GM18520 (cell line): Measurements from ENCODE around the gene SMYD2.

ENCODE experiments used
- ATAC-seq: cut with Tn5 transposase; IDR thresholded peaks from one replicate; pipeline ENCODE4 v1.9.1; 2021; ENCODE audit not compliant: unreplicated experiment

SMYD2 gene, protein sequence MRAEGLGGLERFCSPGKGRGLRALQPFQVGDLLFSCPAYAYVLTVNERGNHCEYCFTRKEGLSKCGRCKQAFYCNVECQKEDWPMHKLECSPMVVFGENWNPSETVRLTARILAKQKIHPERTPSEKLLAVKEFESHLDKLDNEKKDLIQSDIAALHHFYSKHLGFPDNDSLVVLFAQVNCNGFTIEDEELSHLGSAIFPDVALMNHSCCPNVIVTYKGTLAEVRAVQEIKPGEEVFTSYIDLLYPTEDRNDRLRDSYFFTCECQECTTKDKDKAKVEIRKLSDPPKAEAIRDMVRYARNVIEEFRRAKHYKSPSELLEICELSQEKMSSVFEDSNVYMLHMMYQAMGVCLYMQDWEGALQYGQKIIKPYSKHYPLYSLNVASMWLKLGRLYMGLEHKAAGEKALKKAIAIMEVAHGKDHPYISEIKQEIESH

DNA sequence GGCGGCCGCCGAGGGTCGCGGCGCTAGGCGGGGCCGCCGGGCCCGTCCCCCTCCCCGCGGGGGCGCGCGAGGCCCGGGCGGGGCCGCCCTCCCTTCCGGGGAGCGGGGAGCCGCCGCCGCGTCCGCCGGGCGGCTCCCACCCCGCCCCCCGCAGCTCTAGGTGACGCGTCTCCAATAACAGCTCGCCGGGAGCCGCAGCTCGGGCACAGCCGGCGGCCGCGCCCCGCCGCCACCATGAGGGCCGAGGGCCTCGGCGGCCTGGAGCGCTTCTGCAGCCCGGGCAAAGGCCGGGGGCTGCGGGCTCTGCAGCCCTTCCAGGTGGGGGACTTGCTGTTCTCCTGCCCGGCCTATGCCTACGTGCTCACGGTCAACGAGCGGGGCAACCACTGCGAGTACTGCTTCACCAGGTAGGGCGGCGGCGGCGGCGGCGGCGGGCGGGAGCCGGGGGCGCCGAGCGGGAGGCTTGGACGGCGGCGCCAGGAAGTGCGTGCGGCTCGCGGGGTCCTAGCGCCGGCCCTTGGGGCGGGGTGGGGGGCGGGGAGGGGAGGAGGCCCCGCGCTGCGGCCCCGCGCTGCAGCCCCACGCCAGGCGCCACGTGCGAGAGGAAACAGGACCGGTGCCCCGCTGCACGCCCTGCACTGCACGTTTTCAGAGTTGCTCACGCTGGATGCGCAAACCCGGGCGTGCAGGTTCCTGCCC lies at the start of gene SMYD2:
Gene SMYD2 (plus strand): TSS at position 139 of the 699 bp plus-strand sequence. CDS start 96 bp downstream, at position 235.
- ATAC-seq, result peak; percentile 71

DNA sequence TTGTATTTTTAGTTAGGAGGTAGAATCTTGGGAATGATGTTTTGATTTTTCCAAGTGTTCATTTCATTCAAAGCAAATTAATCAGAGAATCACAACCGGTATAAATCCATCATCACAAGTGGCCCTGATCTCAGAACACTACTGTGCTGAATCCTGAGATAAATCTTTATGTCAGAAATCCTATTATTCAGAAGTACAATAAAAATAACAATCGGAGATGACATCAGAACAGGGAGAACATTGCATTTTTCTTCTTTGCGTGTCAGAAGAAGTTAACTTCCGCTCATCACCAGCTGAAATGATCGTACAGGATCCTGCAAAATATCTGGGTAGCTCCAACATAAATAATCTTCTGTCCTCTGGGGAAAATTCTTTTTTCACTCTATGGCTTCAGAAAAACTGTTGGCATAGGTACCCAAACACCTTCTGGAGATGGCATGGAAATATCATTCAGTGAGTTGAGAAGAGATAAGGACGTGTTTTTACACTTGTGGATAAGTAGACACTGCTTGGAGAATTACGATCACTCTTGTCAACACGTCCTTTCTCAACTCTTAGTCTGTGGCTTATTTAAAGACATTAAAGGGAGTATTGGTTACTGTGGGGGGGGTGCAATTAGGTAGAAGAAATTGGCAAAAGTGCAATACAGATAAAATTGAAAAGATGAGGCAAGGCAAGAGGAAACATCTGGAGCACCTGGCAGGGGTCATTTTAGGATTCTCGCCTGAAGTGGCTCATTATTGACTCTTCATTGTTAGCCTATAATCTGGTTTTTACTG lies 46.9 kb upstream of the SMYD2 start:
- ATAC-seq, result no peak

DNA sequence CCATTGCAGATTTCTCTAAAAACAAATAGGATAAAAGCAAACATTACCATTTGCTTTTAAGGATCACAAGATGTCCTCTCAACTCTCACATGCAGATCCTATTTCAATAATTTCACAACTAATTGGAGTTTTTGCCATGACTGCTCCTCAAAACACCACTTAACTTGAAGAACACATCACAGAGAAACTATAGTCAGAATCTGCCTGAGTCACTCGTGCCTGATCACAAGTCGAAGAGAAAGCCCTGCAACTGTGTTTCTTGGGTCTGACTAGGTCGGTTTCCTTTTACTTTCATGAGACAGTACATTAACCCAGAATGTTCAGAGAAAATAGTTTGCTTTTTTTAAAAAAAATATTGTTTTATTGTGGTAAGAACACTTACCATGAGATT lies 46.3 kb upstream of the SMYD2 start:
- ATAC-seq, result no peak

DNA sequence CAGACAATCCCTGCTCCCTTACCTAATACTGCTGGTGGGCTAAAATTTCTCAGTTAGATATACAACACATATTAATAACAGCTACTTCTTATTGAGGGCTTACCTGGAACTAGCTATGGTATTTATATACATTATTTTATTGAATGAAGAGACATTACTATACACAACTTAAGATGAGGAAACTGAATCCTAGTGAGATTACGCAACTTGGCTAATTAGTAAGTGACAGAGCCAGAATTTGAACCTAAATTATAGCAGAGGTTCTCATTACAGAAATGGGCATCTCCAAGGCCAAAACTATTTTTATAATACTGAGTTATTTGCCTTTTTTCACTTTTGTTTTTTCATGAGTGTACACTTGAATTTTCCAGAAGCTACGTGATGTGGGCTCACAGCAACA lies 44.5 kb upstream of the SMYD2 start:
- ATAC-seq, result no peak

DNA sequence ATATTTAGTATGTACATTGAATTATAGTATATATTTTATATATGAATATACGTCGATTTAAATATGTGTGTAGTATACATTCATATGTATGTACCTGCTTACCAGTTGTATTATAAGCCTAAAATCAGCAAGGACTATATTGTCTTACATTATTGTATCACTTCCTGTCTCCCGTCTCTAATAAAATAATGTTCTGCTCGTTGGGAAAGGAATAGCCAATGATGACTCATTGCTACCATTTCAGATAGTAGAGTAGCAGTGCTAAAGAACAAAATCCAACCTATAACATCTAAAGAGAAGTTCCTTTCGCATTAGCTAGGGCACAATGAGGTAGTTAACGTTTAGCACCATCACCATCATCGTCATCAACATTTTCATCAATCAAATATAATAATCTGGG lies 39.9 kb upstream of the SMYD2 start:
- ATAC-seq, result no peak

DNA sequence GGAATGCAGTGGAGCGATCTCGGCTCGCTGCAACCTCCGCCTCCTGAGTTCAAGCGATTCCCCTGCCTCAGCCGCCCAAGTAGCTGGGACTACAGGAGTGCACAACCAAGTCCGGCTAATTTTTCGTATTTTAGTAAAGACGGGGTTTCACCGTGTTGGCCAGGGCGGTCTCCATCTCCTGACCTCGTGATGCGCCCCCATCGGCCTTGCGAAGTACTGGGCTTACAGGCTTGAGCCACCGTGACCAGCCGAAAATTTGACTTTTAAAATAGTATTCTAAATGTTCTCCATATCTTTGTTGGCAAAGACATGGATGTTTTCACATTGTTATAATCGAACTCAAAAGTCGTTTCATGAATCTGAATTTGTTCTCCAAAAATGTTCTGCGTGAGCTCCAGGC lies 36.7 kb upstream of the SMYD2 start:
- ATAC-seq, result no peak

DNA sequence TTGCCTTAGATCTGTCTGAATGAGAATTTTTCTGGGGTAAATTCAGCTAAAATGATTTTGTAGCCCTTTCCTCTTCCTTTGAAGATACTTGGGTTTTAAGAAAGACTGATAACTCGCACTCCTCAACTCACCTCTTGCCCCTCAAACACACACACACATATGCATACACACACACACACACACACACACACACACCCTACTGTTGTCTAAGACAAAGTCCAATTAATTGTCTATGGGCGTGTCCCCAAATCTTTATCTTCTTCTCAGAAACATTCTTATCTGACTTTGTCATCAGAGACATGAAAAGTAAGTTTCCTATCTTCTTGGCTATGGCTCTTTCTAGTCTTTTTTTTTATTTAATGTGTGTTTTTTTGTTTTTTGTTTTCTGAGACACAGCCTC lies 36.1 kb upstream of the SMYD2 start:
- no peak for ATAC-seq

DNA sequence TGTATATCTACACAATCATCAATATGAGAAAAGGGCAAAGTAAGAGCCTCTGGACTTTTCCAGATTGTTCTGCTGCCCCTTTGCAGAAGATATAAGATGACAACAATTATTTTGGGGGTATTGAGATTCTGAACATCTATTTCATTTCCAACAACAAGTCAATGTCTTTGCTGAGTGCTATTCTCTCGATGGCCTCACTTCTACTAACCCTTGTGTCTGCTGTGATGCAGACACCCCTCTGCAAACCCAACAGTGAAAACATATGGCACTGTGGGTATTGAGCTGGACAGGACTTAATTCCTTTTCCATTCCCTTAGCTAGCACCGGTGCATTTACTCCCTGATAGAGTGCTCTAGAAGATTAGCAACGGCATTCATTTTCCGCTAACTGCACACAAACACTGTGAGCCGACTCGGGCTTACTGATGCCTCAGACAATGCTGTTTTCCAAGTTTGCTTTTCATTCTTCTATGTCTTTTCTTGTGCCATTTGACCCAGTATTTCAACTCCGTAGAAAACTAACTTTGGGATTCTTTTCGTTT lies 33.4 kb upstream of the SMYD2 start:
- no peak for ATAC-seq

DNA sequence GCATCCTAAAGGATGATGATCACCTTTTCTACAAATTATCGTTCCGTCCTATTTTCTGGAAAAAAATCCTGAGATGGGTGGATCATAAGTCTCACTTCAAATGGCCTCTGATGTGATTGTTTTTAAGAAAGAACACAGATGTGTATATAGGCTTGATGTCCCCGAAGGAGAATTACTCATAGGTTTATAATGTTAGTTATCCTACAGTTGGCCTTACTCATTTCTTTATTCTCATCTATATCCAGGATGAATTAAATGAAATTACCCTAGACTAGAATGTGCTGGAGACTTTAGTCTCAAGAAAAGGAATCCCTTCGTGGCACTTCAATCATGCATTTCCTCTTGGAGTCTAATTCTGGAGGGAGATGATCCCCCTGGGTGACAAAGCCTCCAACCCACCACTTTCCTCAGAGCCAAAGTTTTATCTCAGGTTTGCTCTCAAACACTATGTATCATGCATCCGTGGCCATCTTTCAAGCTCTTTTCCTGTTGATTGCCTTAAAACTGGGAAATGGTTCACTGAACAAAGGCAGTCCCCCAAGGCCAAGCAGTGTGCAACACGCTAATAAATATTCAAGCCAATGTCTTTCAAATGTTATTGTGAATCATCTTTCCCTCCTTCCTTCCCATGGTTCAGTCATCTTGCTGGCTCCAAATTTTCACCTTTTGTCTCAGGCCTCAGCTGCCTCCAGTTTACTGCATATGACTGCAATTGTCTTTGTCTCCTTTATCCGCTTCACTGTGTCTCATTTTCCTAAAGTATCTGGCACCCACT lies 32.5 kb upstream of the SMYD2 start:
- ATAC-seq, result no peak

DNA sequence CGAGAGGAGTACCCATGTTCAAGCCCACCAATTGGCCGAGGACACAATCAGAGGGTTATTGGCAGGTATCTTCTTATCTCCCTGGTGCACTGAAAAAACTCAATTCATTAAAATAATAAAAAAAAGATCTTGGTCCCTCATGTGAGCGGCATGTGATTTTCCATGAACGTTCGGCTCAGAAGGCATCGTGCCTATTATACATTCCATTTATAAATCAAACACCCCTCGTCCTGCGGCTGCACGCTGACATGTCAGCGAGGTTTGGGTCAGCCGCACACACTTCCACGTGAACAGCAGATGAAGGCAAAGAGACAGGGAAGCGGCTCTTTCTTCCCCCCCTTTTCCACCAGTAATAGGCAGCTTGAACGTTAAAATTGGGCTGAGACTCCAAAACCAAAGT lies 31.3 kb upstream of the SMYD2 start:
- ATAC-seq, result no peak

DNA sequence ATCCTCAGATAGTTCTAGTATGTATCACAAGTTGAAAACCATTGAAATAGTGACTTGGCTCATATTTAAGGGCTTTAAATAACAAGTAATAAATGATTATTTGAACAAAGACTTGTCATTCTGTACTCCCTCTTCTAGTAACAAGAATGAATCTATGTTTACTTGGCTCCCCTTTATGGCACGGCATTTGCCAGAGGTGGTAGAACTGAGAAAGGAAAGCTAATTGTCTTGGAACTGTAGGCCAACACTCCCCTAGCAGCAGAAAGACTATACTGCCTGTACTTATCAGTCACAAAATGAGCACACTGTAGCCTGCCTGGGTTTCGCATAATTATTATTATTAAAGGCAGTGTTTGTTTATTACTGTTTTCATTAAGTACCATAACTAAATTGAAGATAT lies 29.6 kb upstream of the SMYD2 start:
- ATAC-seq, result no peak

DNA sequence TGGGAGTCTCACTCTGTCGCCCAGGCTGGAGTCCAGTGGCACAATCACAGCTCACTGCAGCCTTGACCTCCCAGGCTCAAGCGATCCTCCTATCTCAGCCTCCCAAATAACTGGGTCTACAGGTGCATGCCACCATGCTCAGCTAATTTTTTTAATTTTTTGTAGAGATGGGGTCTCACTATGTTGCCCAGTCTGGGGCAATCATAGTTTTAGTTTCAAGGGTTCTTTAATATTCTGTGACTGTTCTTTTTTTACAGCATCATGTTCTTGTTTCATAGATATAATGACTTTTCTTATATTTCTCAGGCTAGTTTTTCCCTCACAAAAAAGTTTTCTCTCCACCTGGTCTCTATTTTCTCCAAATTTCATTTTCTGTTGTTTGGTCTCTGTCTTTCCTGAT lies 25.4 kb upstream of the SMYD2 start:
- ATAC-seq, result no peak

DNA sequence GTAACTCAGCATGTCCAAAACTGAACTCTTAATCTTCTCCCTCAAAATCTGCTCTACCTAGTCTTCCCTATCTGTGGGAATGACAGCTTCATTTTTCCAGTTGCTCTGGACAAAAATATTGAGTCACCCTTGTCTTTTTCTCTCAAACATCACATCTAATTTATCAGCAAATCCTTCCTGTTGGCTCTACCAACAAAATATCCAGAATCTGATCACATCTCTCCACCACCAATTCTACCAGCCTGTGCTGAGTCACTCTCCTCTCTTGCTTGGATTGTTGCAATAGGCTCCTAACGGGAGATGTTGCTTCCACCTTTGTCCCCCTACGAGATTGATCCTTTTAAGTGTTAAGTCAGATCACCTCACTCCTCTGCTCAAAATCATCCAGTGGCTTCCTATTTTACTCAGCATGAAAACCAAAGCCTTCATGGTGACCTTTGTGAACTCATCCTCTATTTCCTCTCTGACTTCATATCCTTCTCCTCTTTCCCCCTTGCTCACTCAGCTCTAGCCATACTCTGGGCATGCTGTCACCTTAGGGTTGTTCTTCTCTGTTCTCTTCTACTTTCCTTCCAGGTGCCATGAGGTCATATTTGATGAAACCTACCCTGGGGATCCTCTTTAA lies 21.5 kb upstream of the SMYD2 start:
- peak; percentile 31 for ATAC-seq

DNA sequence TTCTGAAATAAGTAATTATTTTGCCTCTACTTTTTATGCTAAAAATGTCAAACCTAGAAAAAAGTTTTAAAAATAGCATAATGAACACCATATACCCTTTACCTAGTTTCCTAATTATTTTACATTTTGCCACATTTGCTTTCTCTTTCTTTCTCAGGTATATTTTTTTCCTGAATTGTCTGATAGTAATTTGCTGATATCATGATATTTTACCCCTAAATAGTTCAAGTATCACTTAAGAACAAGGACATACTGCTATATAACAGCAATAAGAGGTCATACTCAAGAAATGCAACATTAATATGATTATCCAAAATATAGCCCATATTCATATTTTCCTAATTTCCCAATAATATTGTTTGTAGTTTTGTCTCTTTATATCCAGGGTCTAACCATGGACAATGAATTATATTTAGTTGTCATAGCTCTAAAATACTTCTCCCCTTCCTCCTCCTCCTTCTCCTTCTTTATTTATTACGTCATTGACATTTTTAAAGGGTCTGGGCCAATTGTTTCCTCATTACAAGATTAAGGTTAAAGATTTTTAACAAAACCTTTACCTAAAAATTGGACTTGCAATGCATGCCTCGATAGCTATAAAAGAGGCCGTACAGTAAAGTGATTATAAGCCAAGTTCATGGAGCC lies 20.3 kb upstream of the SMYD2 start:
- ATAC-seq, result no peak

DNA sequence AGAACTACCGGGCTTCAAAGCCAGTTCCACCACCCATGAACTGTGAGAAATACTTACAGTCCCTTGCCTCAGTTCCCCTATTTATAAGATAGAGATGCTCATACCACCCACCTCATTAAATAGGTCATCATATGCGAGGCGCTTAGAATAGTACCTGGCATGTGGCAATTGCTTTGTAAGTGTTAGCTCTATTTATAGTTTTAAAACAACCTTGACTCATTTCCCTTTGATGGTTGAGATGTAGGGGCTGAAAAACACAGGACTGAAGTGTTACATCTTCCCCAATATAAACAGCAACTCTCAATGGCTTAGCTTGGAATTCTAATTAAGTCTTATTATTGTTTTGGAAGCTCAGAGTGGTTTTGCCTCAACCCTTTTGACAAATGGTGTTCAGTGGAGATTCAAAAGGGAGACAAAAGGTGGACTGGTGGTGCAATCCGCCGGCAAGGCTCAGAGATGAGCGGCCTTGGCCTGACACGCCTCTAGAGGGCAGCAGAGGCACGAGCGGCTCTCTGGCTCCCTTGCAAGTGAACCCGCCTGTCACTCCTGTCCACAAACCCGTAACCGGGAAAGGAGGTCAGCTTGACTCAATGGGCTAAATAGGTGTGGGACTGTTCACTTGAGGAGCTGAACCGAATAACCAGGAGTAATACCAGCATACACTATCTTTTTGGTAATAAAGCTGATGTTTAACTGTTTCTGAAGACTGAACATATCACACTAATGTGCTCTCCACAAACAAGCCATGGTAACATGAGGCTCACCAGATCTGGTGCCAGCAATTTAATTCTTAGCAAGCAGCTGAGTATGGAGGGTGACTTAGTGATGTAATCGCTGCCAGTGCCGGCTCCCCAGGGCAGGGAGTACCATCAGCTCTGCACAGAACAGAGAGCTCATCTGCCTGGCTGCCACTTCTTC lies 19.5 kb upstream of the SMYD2 start:
- ATAC-seq, result peak; percentile 78

DNA sequence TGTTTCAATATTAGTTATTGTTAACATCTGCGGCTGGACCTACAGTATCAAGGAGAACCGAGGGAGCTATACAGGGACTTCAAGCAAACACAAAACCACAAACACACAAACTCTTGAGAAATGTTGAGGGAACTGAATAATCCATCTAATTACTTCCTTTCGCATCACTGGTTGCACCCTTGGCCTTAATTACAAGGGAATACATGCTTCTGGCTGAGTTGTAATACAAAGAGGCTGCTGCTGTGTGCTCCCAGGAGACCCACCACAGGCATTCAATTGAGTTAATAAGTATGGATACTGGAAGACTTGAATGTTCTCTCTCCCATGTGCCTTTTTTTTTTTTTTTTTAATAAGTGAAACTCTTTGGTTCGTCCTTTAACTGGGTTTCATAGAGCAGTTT lies 16.8 kb upstream of the SMYD2 start:
- ATAC-seq, result no peak

DNA sequence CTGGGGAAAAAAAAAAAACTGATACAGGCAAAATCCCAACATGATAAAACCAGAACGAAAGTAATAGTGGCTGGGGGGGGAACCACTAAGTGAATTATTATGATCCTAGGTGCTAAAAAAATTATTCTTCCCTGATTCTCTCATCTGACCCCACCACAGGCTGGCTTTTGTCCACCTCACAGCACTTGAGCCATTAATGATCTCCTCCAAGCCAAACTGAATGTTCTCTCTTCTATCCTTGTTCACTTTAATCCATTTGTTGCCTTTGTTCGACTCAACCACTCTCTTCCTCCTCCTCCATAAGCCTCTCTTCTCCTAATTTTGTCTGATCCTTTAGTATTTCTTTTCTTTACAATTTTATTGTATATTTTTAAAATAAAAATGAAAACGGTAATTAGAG lies 16.0 kb upstream of the SMYD2 start:
- ATAC-seq, result no peak

DNA sequence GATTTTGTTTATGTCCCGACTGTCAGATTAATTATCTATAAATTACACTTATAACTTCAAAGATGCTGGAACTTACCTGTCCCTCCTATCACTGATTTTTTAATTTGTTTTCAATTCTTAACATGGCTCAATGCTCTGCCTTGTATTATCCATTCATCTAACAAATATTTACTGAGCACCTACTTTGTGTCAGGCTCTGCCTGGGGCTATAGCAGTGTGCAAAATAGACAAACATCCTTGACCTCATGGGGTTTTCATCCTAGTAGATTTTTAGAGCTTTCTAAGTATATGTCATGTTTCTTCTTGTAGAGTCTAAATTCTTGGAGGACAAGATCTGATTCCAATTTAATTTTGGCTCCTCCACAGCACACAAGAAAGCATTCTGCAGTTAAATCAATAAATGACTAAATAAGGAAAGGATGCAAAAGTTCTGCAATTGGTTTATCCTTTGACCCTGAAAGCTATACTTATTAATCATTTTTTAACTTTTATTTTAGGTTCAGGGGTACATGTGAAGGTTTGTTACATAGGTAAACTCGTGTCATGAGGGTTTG lies 10.8 kb upstream of the SMYD2 start:
- no peak for ATAC-seq
